Right lobe of liver (tissue), 6 donors: ENCODE measurements around the gene ACAP3. TPM values are rescaled to one million over a fixed set of nuclear protein-coding genes. Genes with fewer than 3 reads are reported as not detected.

Experiments
- ATAC-seq, 4 donors: fragments of 200-7000 bp; cut with Tn5 transposase; one replicate each; pipeline ENCODE4 v1.9.1; 2020; ENCODE audit warnings: mild to moderate bottlenecking in 4 of 4, moderate library complexity in 4 of 4
- DNase-seq, 3 donors: peaks; one replicate each; pipeline ENCODE4 v3.0.0-alpha.2; 2020
- H3K27ac ChIP-seq, 3 donors: fragments of 200-600 bp; one replicate each; pipeline ENCODE4 v1.8.0; 2022
- H3K27me3 ChIP-seq, 2 donors: fragments of 200-600 bp; one replicate each; pipeline ENCODE4 v1.8.0; 2022
- H3K36me3 ChIP-seq, 4 donors: fragments of 200-600 bp; sonication (generic) in 1 of 4; one replicate each; pipeline versions ENCODE4 v1.5.1 to v1.8.0; 2017 to 2022; ENCODE audit warnings: control low read depth in 1 of 4
- H3K4me1 ChIP-seq, 4 donors: fragments of 200-600 bp; sonication (generic) in 1 of 4; one replicate each; pipeline versions ENCODE4 v1.5.1 to v1.8.0; 2017 to 2022; ENCODE audit warnings: control low read depth in 1 of 4
- H3K4me3 ChIP-seq, 3 donors: fragments of 200-600 bp; one replicate each; pipeline ENCODE4 v1.8.0; 2022
- H3K9me3 ChIP-seq, 4 donors: fragments of 200-600 bp; sonication (generic) in 1 of 4; one replicate each; pipeline versions ENCODE4 v1.5.1 to v1.8.0; 2017 to 2022; ENCODE audit warnings: control low read depth in 1 of 4
- CTCF ChIP-seq, 4 donors: fragments of 200-600 bp in 3 of 4; fragments of 450-650 bp in 1 of 4; IDR thresholded peaks; one replicate each; pipeline versions ENCODE4 v1.5.1 to v1.8.0; 2016 to 2022; ENCODE audit warnings: antibody characterized with exemption in 4 of 4, mild to moderate bottlenecking in 2 of 4
- POLR2A ChIP-seq: fragments of 450-650 bp; IDR thresholded peaks from one replicate; pipeline ENCODE4 v1.6.1; 2017; ENCODE audit warnings: antibody characterized with exemption, mild to moderate bottlenecking
- WGBS: methylation state at CpG from one replicate; pipeline ENCODE4 v1.1.6; 2018; ENCODE audit warnings: low coverage, low lambda C conversion rate; ENCODE audit not compliant: insufficient coverage; ENCODE audit errors: missing lambda C conversion rate; 5-methylcytosine and 5-hydroxymethylcytosine counted together
- intact Hi-C, 2 donors: fragments of 100-400 bp; cut with DNase I; formaldehyde crosslinking; loops; one replicate each; pipeline versions ENCODE4 v1.11.2 to v1.14.1; 2022
- total RNA-seq, 6 experiments: library from RNA; depleted of rRNA in 2 of 6; stranded (reverse); fragments of >200 nt in 2 of 6; fragmentation: NEBNext Ultra II Directional in 3 of 6; extraction: Animal tissue kit (Norgen Biotek cat#: 25700) in 3 of 6; gene quantifications; one replicate each; pipeline versions ENCODE4 v1.1.0 to v1.2.4, GENCODE V29; 2016 to 2023
- donor health status: DM: no; HTN: yes; CAD: no.
- donor health status: DM: no; HTN: no; CAD: no.
- donor health status: DM: no; HTN: no; CAD: no.
- donor health status: DM: no; HTN: yes; CAD: no.
- donor health status: DM: no; HTN: yes; CAD: no.

The ACAP3 gene
- total RNA-seq, 6 experiments from 2014 or later = 20.1 to 28.0 (median 22.0) TPM

- intact Hi-C loops = no loop called here
- H3K9me3 ChIP-seq = no peaks in the 10 kb centered on the region
- peaks cover 0 to 24% (median 0%) of the 10 kb centered on the region in 4 donors for H3K4me1 ChIP-seq
- ATAC-seq (no peak), DNase-seq (no peak)
- peak overlapping the region; percentile 99 to 100 (median 100) for H3K4me3 ChIP-seq
- TF ChIP-seq CTCF (IDR thresholded peaks at IDR 0.05) = no peak
- no peak for TF ChIP-seq POLR2A
- H3K27ac ChIP-seq = peak overlapping the region; percentile 47 to 82 (median 71)
- WGBS = no CpG with 5 or more reads among the region's 41 CpGs
- H3K27me3 ChIP-seq = no peaks in the 10 kb centered on the region
- peaks cover 0 to 17% (median 6%) of the 10 kb centered on the region in 4 donors for H3K36me3 ChIP-seq
Measured at GRCh38 chr1:1324084-1324523, 16.4 kb upstream of the ACAP3 start.

GRCh38 chr1:1322952-1323351 is 15.2 kb upstream of the ACAP3 start:
- Histone ChIP-seq H3K27me3 (no peaks in the 10 kb centered on the region), H3K36me3 (peaks cover 0 to 17% (median 7%) of the 10 kb centered on the region in 4 donors), H3K27ac (no peak overlapping the region), H3K9me3 (no peaks in the 10 kb centered on the region), H3K4me3 (no peak overlapping the region), H3K4me1 (peaks cover 0 to 34% (median 0%) of the 10 kb centered on the region in 4 donors)
- ATAC-seq (no peak), DNase-seq (no peak)
- intact Hi-C loops = no loop called here
- WGBS = no CpG with 5 or more reads among the region's 10 CpGs
- TF ChIP-seq POLR2A = no peak
- no peak for TF ChIP-seq CTCF (IDR thresholded peaks at IDR 0.05)

GRCh38 chr1:1322418-1322817 is 14.7 kb upstream of the ACAP3 start:
- Histone ChIP-seq H3K36me3 (peaks cover 0 to 12% (median 6%) of the 10 kb centered on the region in 4 donors), H3K27ac (no peak overlapping the region), H3K27me3 (no peaks in the 10 kb centered on the region), H3K4me3 (no peak overlapping the region), H3K4me1 (peaks cover 0 to 38% (median 0%) of the 10 kb centered on the region in 4 donors), H3K9me3 (no peaks in the 10 kb centered on the region)
- intact Hi-C loops = no loop called here
- TF ChIP-seq POLR2A = no peak
- no peak for TF ChIP-seq CTCF (IDR thresholded peaks at IDR 0.05)
- DNase-seq (no peak), ATAC-seq (no peak)
- 84% methylated on average over 12 of the region's 14 CpGs for WGBS

DNA sequence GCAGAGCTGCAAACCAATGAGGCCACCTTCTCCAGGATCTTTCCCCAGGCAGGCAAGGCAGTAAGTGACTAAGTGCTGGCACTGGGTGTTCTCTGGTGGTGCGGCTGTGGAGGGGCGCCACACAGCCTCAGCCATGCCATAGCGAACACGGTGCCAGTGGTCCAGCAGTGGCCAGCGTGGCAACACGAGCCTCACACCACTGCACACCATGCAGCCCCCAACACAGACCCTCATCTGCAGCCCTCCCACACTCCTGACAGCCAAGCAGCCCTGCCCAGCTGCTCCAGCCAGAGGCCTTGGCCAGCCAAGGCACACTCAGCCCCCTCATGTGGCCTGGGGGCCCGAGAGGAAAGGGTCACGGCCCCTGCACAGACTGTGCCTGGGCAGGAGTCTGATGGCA is 13.7 kb upstream of the ACAP3 start:
- DNase-seq (no peak), ATAC-seq (no peak)
- no peak for TF ChIP-seq CTCF (IDR thresholded peaks at IDR 0.05)
- TF ChIP-seq POLR2A = no peak
- Histone ChIP-seq H3K27me3 (no peaks in the 10 kb centered on the region), H3K9me3 (no peaks in the 10 kb centered on the region), H3K4me3 (no peak overlapping the region), H3K36me3 (peaks cover 0 to 9% (median 1%) of the 10 kb centered on the region in 4 donors), H3K27ac (no peak overlapping the region), H3K4me1 (peaks cover 0 to 34% (median 0%) of the 10 kb centered on the region in 4 donors)
- WGBS = no CpG with 5 or more reads among the region's 8 CpGs
- intact Hi-C loops = no loop called here
